GM18951 (cell line): ENCODE results near the gene ASXL2.
A peak's percentile ranks its signal among the peaks of the same experiment; 100 is the strongest.
"Not testable (repeated sequence)": the region's sequence is repeated elsewhere in the genome, so short reads cannot be mapped to it uniquely, and the experiment has no call there.

ENCODE experiments used
- POLR2A ChIP-seq: IDR thresholded peaks from 4 replicates; pipeline ENCODE4 v1.6.1; 2011; ENCODE audit warnings: mild to moderate bottlenecking; ENCODE audit not compliant: insufficient read length, insufficient read depth; ENCODE audit errors: extremely low read depth
- in situ Hi-C: fragments of 300-500 bp; cut with MboI; formaldehyde crosslinking; loops from one replicate; pipeline ENCODE4 v1.12.0; 2022; ENCODE audit warnings: low sequenced_read_pairs, mixed read lengths, inconsistent platforms; ENCODE audit not compliant: unreplicated experiment

ASXL2 gene

GRCh38 chr2:25903216-25903776 lies 25.0 kb upstream of the ASXL2 start:
- in situ Hi-C loops = no loop called here
- TF ChIP-seq POLR2A = no peak

GRCh38 chr2:25899404-25899970 lies 21.2 kb upstream of the ASXL2 start:
- no peak for TF ChIP-seq POLR2A
- in situ Hi-C loops = no loop called here

- in situ Hi-C loops = no loop called here
- TF ChIP-seq POLR2A = no peak
Observed at GRCh38 chr2:25897506-25897905, 19.2 kb upstream of the ASXL2 start.

GRCh38 chr2:25896308-25896707 lies 18.0 kb upstream of the ASXL2 start:
- in situ Hi-C loops = not testable (repeated sequence)

- in situ Hi-C loops = no loop called here
- TF ChIP-seq POLR2A = no peak
Observed at GRCh38 chr2:25895610-25896009, 17.3 kb upstream of the ASXL2 start.

- in situ Hi-C loops = no loop called here
- TF ChIP-seq POLR2A = no peak
Observed at GRCh38 chr2:25895018-25895417, 16.7 kb upstream of the ASXL2 start.

GRCh38 chr2:25894135-25894830 lies 16.0 kb upstream of the ASXL2 start:
- in situ Hi-C loops = no loop called here

GRCh38 chr2:25891672-25892071 lies 13.4 kb upstream of the ASXL2 start:
- TF ChIP-seq POLR2A = no peak
- in situ Hi-C loops = no loop called here

More at GRCh38 chr2:25894135-25894830, 16.0 kb upstream of the ASXL2 start:
- TF ChIP-seq POLR2A = no peak

- in situ Hi-C loops = no loop called here
- TF ChIP-seq POLR2A = no peak
Observed at GRCh38 chr2:25887624-25888242, 9.4 kb upstream of the ASXL2 start.

GRCh38 chr2:25885933-25886332 lies 7.6 kb upstream of the ASXL2 start:
- in situ Hi-C loops = no loop called here
- TF ChIP-seq POLR2A = no peak

- no peak for TF ChIP-seq POLR2A
- in situ Hi-C loops = no loop called here
Observed at GRCh38 chr2:25881764-25882163, 3.5 kb upstream of the ASXL2 start.

- in situ Hi-C loops = no loop called here
- TF ChIP-seq POLR2A = no peak
Observed at GRCh38 chr2:25879133-25879730, 945 bp upstream of the ASXL2 start.

GRCh38 chr2:25877431-25878360 lies 591 bp downstream of the ASXL2 start:
- TF ChIP-seq POLR2A = peak; percentile 40
- in situ Hi-C loops = no loop called here

GRCh38 chr2:25872134-25872533 lies 6.2 kb downstream of the ASXL2 start:
- in situ Hi-C loops = no loop called here
- no peak for TF ChIP-seq POLR2A
